HG02798 (cell line): Measurements from ENCODE around the gene HDGF.

Experiments
- ATAC-seq: cut with Tn5 transposase; IDR thresholded peaks from one replicate; pipeline ENCODE4 v1.9.1; 2021; ENCODE audit warnings: mild to moderate bottlenecking; ENCODE audit not compliant: unreplicated experiment, poor library complexity

HDGF gene

GRCh38 chr1:156747742-156748669 lies 3.5 kb downstream of the HDGF start:
- no peak for ATAC-seq

- ATAC-seq: peak; percentile 24
Measured at GRCh38 chr1:156746728-156747631, 4.5 kb downstream of the HDGF start.

- ATAC-seq: no peak
Measured at GRCh38 chr1:156746406-156746727, 5.1 kb downstream of the HDGF start.

GRCh38 chr1:156745881-156746280 lies 5.6 kb downstream of the HDGF start:
- ATAC-seq: no peak

- ATAC-seq: no peak
Measured at GRCh38 chr1:156744786-156745419, 6.6 kb downstream of the HDGF start.

GRCh38 chr1:156744344-156744743 lies 7.1 kb downstream of the HDGF start:
- no peak for ATAC-seq

GRCh38 chr1:156743367-156744302 lies 7.8 kb downstream of the HDGF start:
- ATAC-seq: no peak

- ATAC-seq: no peak
Measured at GRCh38 chr1:156742801-156743200, 8.7 kb downstream of the HDGF start.

- ATAC-seq: no peak
Measured at GRCh38 chr1:156742017-156742416, 9.5 kb downstream of the HDGF start.

GRCh38 chr1:156741481-156741983 lies 9.9 kb downstream of the HDGF start:
- peak; percentile 4 for ATAC-seq

- peak; percentile 91 for ATAC-seq
Measured at GRCh38 chr1:156740741-156741480, 10.6 kb downstream of the HDGF start, which contains the start of gene MRPL24. Gene MRPL24, minus strand, starts transcription at chr1:156741088. Its CDS starts 2,384 bp downstream, at chr1:156738704.

GRCh38 chr1:156740237-156740740 lies 11.2 kb downstream of the HDGF start:
- ATAC-seq: peak; percentile 0

- ATAC-seq: no peak
Measured at GRCh38 chr1:156738916-156739315, 12.6 kb downstream of the HDGF start.

GRCh38 chr1:156738407-156738806 lies 13.1 kb downstream of the HDGF start:
- no peak for ATAC-seq

- ATAC-seq: no peak
Measured at GRCh38 chr1:156733989-156734584, 17.4 kb downstream of the HDGF start.

GRCh38 chr1:156728599-156729462 lies 22.6 kb downstream of the HDGF start, which contains the start of gene ISG20L2:
Gene ISG20L2, minus strand, starts transcription at chr1:156728766. Its CDS starts 1,114 bp downstream, at chr1:156727652.
- ATAC-seq: peak; percentile 91
